Measurements from ENCODE around the gene CRK.

CRK gene

GRCh38 chr17:1494736-1495253, 38.8 kb upstream of the CRK start:
- TF ChIP-seq, protein P1, sequence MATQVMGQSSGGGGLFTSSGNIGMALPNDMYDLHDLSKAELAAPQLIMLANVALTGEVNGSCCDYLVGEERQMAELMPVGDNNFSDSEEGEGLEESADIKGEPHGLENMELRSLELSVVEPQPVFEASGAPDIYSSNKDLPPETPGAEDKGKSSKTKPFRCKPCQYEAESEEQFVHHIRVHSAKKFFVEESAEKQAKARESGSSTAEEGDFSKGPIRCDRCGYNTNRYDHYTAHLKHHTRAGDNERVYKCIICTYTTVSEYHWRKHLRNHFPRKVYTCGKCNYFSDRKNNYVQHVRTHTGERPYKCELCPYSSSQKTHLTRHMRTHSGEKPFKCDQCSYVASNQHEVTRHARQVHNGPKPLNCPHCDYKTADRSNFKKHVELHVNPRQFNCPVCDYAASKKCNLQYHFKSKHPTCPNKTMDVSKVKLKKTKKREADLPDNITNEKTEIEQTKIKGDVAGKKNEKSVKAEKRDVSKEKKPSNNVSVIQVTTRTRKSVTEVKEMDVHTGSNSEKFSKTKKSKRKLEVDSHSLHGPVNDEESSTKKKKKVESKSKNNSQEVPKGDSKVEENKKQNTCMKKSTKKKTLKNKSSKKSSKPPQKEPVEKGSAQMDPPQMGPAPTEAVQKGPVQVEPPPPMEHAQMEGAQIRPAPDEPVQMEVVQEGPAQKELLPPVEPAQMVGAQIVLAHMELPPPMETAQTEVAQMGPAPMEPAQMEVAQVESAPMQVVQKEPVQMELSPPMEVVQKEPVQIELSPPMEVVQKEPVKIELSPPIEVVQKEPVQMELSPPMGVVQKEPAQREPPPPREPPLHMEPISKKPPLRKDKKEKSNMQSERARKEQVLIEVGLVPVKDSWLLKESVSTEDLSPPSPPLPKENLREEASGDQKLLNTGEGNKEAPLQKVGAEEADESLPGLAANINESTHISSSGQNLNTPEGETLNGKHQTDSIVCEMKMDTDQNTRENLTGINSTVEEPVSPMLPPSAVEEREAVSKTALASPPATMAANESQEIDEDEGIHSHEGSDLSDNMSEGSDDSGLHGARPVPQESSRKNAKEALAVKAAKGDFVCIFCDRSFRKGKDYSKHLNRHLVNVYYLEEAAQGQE (IDR thresholded peaks at IDR 0.05; ENCODE audit: insufficient read depth in 1 of 2, low read depth in 2 of 2, low read length in 2 of 2) = no peak
- no peak for TF ChIP-seq TAF1 (IDR thresholded peaks at IDR 0.05; ENCODE audit: borderline replicate concordance, insufficient read depth, low read length)
- no peak for TF ChIP-seq FOXP2 (optimal IDR thresholded peaks at IDR 0.05; ENCODE audit: borderline replicate concordance, extremely low read depth, extremely low read length, insufficient read depth)

DNA sequence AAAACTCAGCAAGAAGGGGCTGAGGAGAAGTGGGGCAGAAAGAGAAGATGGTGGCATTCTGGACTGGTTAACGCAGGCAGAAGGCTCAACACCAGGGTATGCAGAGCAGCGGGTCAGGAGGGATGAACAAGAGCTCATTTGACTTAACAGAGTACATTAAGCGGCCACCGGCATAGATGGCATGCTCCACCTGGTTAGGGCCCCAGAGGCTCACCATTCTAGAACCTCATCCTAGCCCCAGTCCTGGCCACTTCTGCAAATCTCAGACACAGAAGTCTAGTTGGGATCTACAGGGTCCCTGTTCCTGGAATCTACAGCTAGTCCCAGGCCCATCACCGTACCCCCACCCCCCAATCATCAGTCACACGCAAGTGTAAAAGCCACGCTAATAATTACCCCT, 38.2 kb upstream of the CRK start:
- no peak for TF ChIP-seq TAF1 (IDR thresholded peaks at IDR 0.05; ENCODE audit: borderline replicate concordance, insufficient read depth, low read length)
- TF ChIP-seq, protein P1 (IDR thresholded peaks at IDR 0.05; ENCODE audit: insufficient read depth in 1 of 2, low read depth in 2 of 2, low read length in 2 of 2) = no peak
- no peak for TF ChIP-seq SIN3A (IDR thresholded peaks at IDR 0.05; ENCODE audit: borderline replicate concordance, insufficient read depth, low read length)
- no peak for TF ChIP-seq FOXP2 (optimal IDR thresholded peaks at IDR 0.05; ENCODE audit: borderline replicate concordance, extremely low read depth, extremely low read length, insufficient read depth)
- TF ChIP-seq POLR2AphosphoS5 (IDR thresholded peaks at IDR 0.05; ENCODE audit: low read depth, low read length) = no peak

DNA sequence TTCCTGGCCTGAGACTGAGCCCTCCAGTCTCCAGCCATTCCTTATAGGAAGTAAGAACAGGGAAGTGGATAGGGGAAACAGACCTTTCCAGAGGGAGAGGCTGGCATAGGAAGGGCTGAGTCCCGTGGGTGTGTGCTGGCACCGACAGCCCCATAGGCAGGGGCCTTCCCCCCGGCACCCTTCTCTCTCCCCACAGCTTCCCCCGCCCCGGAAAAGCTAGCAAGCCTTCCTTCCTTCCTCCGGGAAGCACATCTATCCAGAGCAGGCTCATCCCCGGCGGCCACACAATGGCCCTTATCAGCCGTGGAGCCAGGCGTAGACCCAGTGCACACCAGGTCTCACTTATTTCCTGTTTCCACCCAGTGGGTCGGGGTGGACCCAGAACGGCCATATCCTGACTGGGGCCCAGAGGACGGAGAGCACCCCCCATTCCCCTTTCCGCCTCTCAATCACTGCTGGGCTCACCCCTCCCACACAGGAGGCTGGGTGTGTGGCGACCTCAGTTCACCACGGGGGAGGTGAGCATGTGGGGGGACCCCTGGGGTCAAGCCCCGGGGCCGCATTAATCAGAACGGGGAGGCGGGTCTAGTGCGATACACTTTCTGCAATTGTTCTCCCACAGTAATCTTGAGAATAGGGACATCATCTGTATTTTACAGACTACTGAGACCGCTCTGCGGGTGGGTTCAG, 37.4 kb upstream of the CRK start:
- TF ChIP-seq SIN3A (IDR thresholded peaks at IDR 0.05; ENCODE audit: borderline replicate concordance, insufficient read depth, low read length) = no peak
- TF ChIP-seq, protein P1 (IDR thresholded peaks at IDR 0.05; ENCODE audit: insufficient read depth in 1 of 2, low read depth in 2 of 2, low read length in 2 of 2) = no peak
- no peak for TF ChIP-seq TAF1 (IDR thresholded peaks at IDR 0.05; ENCODE audit: borderline replicate concordance, insufficient read depth, low read length)
- TF ChIP-seq FOXP2 (optimal IDR thresholded peaks at IDR 0.05; ENCODE audit: borderline replicate concordance, extremely low read depth, extremely low read length, insufficient read depth) = no peak
- TF ChIP-seq POLR2AphosphoS5 (IDR thresholded peaks at IDR 0.05; ENCODE audit: low read depth, low read length) = no peak

DNA sequence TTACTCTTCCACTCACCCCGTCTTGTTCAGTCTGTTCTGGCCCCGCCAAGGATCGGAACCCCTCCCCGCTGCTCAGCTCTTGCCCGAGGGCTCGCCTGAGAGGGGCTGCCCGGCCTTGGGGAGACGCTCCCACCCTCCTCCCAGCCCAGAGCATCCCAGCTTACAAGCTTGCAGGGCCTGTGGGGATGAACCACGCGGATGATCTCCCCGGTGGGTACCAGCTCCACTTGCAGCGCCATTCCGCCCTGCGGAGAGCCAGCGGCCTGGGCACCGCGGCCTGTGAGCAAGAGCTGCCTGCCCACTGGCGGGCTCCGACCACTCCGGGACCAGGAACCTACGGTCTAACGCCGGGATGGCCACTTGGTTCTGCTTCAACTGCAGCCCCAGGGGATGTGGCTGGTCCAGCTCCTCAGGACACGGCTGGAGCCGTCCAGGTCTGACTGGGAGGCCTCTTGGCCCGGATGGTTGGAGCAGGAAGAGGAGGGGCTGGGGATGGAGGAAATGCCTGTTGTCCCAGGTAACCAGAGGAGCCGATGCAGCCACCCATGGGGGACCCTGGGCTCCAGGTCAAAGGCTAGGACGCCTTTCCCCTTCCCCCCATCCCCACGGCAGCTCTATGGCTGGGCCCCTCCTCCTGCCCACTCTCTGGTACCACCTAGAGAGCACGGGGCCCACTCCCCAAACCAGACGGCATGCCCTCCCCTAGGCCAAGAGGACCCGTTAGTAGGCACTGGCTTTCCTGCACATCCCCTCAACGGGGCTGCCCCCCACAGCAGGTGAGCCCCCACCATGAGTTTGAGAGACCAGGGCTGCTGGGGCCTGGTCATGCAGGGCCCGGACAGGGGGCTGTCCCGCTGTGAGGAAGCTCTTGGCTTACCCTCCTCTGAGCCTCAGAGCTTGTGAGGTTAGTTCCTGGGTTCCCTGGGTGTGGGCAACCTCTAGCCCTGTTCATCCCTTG, 36.5 kb upstream of the CRK start, which contains the start of gene MYO1C:
Gene MYO1C, minus strand, starts transcription at position 438 of the 958 bp plus-strand sequence. Its CDS starts 199 bp downstream, at position 239.
- TF ChIP-seq SIN3A (IDR thresholded peaks at IDR 0.05; ENCODE audit: borderline replicate concordance, insufficient read depth, low read length) (no peak), POLR2AphosphoS5 (IDR thresholded peaks at IDR 0.05; ENCODE audit: low read depth, low read length) (no peak), TAF1 (IDR thresholded peaks at IDR 0.05; ENCODE audit: borderline replicate concordance, insufficient read depth, low read length) (no peak), FOXP2 (optimal IDR thresholded peaks at IDR 0.05; ENCODE audit: borderline replicate concordance, extremely low read depth, extremely low read length, insufficient read depth) (no peak)
- TF ChIP-seq, protein P1 (IDR thresholded peaks at IDR 0.05; ENCODE audit: insufficient read depth in 1 of 2, low read depth in 2 of 2, low read length in 2 of 2) = no peak
